ENCODE results near the gene FRMPD4. TPM values are rescaled to one million over a fixed set of nuclear protein-coding genes. Genes with fewer than 3 reads are reported as not detected.

The FRMPD4 gene
- total RNA-seq, 1 experiment from 2014 or later: 1.4 TPM

DNA sequence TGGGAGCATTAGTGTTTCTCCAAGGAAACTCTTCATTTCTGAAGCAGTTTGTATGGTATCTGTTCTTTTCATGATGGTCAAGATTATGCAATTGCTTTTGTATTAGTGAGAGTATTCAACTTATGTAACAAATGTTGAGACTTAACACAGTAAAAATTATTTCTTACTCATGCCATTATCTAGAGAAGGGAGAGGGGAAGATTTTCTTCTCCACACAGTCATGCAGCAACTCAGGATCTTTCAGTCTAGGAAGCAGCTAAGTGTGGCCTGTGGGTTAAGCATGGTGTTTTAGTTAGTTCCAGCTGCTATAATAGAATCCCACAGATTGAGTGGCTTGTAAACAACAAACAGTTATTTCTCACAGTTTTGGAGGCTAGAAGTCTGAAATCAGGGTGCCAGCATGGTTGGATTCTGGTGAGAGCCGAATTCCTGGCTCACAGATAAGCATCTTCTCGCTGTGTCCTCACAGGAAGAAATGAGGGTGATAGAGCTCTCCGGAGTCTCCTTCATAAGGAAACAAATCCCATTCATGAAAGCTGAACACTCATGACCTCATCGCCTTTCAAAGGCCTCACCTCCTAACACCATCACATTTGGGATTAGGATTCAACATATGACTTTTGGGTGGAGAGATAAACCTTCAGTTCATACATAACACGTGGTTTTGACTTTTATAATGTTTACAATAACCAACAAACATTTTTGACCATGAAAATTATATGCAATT, 101.2 kb downstream of the FRMPD4 start (continued):
- TF ChIP-seq, protein P1, sequence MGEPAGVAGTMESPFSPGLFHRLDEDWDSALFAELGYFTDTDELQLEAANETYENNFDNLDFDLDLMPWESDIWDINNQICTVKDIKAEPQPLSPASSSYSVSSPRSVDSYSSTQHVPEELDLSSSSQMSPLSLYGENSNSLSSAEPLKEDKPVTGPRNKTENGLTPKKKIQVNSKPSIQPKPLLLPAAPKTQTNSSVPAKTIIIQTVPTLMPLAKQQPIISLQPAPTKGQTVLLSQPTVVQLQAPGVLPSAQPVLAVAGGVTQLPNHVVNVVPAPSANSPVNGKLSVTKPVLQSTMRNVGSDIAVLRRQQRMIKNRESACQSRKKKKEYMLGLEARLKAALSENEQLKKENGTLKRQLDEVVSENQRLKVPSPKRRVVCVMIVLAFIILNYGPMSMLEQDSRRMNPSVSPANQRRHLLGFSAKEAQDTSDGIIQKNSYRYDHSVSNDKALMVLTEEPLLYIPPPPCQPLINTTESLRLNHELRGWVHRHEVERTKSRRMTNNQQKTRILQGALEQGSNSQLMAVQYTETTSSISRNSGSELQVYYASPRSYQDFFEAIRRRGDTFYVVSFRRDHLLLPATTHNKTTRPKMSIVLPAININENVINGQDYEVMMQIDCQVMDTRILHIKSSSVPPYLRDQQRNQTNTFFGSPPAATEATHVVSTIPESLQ (CRISPR knock-in tag; IDR thresholded peaks at IDR 0.05): no peak

DNA sequence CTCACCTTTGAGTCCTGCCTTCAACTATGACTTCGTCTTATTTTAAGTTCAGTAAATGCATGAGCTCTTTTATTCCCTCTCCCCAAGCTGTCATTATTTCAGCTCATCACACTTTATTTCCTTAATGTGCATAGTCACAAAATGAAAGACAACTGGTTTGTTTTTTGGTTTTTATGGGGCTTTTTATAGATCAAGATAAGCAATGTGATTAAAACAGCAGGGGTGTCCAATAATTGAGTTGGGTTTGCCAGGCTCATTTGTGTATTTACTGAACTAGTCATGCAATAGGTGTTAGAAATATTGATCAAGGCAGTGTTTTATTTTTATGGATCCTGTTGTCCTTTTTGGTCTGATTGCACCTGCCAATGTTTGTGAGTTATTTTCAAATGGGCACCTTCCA, 102.2 kb downstream of the FRMPD4 start:
- TF ChIP-seq, protein P2, sequence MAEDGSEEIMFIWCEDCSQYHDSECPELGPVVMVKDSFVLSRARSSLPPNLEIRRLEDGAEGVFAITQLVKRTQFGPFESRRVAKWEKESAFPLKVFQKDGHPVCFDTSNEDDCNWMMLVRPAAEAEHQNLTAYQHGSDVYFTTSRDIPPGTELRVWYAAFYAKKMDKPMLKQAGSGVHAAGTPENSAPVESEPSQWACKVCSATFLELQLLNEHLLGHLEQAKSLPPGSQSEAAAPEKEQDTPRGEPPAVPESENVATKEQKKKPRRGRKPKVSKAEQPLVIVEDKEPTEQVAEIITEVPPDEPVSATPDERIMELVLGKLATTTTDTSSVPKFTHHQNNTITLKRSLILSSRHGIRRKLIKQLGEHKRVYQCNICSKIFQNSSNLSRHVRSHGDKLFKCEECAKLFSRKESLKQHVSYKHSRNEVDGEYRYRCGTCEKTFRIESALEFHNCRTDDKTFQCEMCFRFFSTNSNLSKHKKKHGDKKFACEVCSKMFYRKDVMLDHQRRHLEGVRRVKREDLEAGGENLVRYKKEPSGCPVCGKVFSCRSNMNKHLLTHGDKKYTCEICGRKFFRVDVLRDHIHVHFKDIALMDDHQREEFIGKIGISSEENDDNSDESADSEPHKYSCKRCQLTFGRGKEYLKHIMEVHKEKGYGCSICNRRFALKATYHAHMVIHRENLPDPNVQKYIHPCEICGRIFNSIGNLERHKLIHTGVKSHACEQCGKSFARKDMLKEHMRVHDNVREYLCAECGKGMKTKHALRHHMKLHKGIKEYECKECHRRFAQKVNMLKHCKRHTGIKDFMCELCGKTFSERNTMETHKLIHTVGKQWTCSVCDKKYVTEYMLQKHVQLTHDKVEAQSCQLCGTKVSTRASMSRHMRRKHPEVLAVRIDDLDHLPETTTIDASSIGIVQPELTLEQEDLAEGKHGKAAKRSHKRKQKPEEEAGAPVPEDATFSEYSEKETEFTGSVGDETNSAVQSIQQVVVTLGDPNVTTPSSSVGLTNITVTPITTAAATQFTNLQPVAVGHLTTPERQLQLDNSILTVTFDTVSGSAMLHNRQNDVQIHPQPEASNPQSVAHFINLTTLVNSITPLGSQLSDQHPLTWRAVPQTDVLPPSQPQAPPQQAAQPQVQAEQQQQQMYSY (CRISPR knock-in tag; IDR thresholded peaks at IDR 0.05): no peak
- TF ChIP-seq ZNF671 (CRISPR knock-in tag; IDR thresholded peaks at IDR 0.05) (no peak), ZNF396 (CRISPR knock-in tag; IDR thresholded peaks at IDR 0.05; ENCODE audit: borderline replicate concordance) (no peak), ZNF232 (CRISPR knock-in tag; IDR thresholded peaks at IDR 0.05) (no peak), JUN (CRISPR knock-in tag; IDR thresholded peaks at IDR 0.05) (no peak), MXD4 (CRISPR knock-in tag; IDR thresholded peaks at IDR 0.05; ENCODE audit: borderline replicate concordance) (no peak), CBFB (CRISPR knock-in tag; IDR thresholded peaks at IDR 0.05; ENCODE audit: low read depth) (no peak), EMX1 (CRISPR knock-in tag; IDR thresholded peaks at IDR 0.05) (no peak)
- TF ChIP-seq, protein P3, sequence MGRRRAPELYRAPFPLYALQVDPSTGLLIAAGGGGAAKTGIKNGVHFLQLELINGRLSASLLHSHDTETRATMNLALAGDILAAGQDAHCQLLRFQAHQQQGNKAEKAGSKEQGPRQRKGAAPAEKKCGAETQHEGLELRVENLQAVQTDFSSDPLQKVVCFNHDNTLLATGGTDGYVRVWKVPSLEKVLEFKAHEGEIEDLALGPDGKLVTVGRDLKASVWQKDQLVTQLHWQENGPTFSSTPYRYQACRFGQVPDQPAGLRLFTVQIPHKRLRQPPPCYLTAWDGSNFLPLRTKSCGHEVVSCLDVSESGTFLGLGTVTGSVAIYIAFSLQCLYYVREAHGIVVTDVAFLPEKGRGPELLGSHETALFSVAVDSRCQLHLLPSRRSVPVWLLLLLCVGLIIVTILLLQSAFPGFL (CRISPR knock-in tag; IDR thresholded peaks at IDR 0.05; ENCODE audit: borderline replicate concordance): no peak
- TF ChIP-seq, protein P4, sequence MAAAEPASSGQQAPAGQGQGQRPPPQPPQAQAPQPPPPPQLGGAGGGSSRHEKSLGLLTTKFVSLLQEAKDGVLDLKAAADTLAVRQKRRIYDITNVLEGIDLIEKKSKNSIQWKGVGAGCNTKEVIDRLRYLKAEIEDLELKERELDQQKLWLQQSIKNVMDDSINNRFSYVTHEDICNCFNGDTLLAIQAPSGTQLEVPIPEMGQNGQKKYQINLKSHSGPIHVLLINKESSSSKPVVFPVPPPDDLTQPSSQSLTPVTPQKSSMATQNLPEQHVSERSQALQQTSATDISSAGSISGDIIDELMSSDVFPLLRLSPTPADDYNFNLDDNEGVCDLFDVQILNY (CRISPR knock-in tag; IDR thresholded peaks at IDR 0.05): no peak
- TF ChIP-seq, protein P5, sequence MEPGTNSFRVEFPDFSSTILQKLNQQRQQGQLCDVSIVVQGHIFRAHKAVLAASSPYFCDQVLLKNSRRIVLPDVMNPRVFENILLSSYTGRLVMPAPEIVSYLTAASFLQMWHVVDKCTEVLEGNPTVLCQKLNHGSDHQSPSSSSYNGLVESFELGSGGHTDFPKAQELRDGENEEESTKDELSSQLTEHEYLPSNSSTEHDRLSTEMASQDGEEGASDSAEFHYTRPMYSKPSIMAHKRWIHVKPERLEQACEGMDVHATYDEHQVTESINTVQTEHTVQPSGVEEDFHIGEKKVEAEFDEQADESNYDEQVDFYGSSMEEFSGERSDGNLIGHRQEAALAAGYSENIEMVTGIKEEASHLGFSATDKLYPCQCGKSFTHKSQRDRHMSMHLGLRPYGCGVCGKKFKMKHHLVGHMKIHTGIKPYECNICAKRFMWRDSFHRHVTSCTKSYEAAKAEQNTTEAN (CRISPR knock-in tag; IDR thresholded peaks at IDR 0.05): no peak
- TF ChIP-seq, protein P6, sequence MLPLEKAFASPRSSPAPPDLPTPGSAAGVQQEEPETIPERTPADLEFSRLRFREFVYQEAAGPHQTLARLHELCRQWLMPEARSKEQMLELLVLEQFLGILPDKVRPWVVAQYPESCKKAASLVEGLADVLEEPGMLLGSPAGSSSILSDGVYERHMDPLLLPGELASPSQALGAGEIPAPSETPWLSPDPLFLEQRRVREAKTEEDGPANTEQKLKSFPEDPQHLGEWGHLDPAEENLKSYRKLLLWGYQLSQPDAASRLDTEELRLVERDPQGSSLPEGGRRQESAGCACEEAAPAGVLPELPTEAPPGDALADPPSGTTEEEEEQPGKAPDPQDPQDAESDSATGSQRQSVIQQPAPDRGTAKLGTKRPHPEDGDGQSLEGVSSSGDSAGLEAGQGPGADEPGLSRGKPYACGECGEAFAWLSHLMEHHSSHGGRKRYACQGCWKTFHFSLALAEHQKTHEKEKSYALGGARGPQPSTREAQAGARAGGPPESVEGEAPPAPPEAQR (CRISPR knock-in tag; IDR thresholded peaks at IDR 0.05): no peak
- TF ChIP-seq, protein P7, sequence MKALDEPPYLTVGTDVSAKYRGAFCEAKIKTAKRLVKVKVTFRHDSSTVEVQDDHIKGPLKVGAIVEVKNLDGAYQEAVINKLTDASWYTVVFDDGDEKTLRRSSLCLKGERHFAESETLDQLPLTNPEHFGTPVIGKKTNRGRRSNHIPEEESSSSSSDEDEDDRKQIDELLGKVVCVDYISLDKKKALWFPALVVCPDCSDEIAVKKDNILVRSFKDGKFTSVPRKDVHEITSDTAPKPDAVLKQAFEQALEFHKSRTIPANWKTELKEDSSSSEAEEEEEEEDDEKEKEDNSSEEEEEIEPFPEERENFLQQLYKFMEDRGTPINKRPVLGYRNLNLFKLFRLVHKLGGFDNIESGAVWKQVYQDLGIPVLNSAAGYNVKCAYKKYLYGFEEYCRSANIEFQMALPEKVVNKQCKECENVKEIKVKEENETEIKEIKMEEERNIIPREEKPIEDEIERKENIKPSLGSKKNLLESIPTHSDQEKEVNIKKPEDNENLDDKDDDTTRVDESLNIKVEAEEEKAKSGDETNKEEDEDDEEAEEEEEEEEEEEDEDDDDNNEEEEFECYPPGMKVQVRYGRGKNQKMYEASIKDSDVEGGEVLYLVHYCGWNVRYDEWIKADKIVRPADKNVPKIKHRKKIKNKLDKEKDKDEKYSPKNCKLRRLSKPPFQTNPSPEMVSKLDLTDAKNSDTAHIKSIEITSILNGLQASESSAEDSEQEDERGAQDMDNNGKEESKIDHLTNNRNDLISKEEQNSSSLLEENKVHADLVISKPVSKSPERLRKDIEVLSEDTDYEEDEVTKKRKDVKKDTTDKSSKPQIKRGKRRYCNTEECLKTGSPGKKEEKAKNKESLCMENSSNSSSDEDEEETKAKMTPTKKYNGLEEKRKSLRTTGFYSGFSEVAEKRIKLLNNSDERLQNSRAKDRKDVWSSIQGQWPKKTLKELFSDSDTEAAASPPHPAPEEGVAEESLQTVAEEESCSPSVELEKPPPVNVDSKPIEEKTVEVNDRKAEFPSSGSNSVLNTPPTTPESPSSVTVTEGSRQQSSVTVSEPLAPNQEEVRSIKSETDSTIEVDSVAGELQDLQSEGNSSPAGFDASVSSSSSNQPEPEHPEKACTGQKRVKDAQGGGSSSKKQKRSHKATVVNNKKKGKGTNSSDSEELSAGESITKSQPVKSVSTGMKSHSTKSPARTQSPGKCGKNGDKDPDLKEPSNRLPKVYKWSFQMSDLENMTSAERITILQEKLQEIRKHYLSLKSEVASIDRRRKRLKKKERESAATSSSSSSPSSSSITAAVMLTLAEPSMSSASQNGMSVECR (CRISPR knock-in tag; IDR thresholded peaks at IDR 0.05; ENCODE audit: borderline replicate concordance): no peak
- TF ChIP-seq, protein P8, sequence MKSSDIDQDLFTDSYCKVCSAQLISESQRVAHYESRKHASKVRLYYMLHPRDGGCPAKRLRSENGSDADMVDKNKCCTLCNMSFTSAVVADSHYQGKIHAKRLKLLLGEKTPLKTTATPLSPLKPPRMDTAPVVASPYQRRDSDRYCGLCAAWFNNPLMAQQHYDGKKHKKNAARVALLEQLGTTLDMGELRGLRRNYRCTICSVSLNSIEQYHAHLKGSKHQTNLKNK (CRISPR knock-in tag; IDR thresholded peaks at IDR 0.05): no peak
- Mint-ChIP-seq H3K4me1 (peaks cover 10% of the 10 kb centered on the region), H3K9me3 (no peaks in the 10 kb centered on the region), H3K27me3 (ENCODE audit: low read depth) (no peaks in the 10 kb centered on the region), H3K27ac (no peak overlapping the region), H3K4me3 (no peak overlapping the region), H3K36me3 (no peaks in the 10 kb centered on the region)
- no peak for ATAC-seq
- CTCF ChIA-PET: no interaction called here
- DNase-seq (ENCODE audit: low spot score): no peak
- POLR2A ChIA-PET: no interaction called here

Data from WTC11 (cell line).